Caki2 (cell line): ENCODE measurements around the gene MORN1. TPM values are rescaled to one million over a fixed set of nuclear protein-coding genes. Genes with fewer than 3 reads are reported as not detected.

Experiments used
- DNase-seq: peaks from one replicate; pipeline ENCODE4 v3.0.0-alpha.2; 2015; ENCODE audit warnings: low read depth
- in situ Hi-C: cut with HindIII; loops from 2 replicates; pipeline ENCODE4 v1.10.0; 2016; ENCODE audit warnings: low sequenced_read_pairs, low pct_unique_long_range_greater_than_20kb, mixed read lengths
- total RNA-seq: library from RNA; depleted of rRNA; stranded (reverse); fragments of >200 nt; shearing (Covaris generic); gene quantifications from 2 replicates; pipeline ENCODE4 v1.2.3, GENCODE V29; 2014; ENCODE audit warnings: low replicate concordance

MORN1 gene
- total RNA-seq, 1 experiment from 2014 or later: 20.3 TPM

DNA sequence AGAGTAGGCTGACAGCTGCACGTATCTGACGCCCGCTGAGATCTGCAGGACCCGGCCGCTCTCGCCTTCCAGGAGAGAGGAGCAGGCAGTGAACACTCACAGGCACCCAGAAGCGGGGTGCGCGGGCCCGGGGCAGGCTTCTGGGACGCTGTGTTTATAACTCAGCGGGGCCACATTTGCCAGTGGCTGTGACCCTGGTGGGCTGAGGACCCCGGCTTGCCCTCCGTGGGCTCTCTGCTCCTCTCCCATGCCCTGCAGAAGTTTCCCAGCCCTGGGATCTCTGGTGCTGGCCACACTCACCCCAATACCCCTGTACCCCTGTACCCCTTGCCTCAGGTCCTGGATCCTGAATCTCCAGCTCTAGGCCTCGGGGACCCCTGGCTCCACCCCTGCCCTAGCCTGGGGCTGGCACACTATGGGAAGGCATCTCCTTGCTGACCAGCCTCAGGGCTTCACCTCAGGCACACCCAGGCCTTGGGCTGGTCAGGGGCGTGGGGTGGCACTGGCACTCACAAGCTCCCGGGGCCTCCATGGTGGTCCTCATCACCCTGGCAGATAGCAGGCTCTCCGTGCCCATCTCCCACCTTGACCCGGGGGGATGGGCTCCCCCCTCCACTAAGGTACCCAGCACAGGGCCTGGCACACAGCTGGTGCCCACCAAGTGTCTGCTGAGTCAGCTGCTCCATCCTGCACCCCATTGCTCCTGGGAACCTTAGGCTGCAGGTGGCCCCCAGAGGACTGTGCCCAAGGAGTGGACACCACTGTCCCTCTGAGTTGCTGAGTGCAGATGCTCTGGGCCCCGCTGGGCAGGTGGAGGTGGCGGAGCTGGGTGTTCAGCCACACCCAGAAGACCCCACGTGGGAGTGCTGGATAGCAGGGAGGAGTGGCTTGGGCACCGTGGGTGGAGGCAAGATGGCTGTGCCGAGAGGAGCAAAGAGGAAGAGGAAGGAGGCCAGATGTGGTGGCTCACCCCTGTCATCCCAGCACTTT, 32.4 kb downstream of the MORN1 start:
- no peak for DNase-seq
- in situ Hi-C loops: no loop called here

DNA sequence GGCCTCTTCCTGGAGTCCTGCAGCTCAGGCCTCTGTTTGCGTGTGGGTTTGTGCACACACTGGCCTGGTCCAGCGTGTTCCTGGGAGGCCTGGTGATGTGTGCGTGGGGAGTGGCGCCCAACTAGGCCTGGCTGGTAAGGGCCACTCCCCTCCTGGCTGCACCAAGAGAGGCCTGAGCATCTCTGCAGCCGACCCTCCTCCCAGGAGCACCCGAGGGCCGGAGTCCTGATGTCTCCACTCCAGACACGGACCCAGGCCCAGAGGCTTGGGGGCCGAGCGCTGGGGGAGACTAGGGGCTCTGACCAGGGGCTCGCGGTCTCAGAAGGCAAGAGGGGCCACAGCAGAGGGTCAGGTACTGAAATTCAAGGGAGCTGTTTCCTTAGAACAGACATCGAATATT, 33.3 kb downstream of the MORN1 start:
- in situ Hi-C loops: no loop called here
- DNase-seq: no peak

DNA sequence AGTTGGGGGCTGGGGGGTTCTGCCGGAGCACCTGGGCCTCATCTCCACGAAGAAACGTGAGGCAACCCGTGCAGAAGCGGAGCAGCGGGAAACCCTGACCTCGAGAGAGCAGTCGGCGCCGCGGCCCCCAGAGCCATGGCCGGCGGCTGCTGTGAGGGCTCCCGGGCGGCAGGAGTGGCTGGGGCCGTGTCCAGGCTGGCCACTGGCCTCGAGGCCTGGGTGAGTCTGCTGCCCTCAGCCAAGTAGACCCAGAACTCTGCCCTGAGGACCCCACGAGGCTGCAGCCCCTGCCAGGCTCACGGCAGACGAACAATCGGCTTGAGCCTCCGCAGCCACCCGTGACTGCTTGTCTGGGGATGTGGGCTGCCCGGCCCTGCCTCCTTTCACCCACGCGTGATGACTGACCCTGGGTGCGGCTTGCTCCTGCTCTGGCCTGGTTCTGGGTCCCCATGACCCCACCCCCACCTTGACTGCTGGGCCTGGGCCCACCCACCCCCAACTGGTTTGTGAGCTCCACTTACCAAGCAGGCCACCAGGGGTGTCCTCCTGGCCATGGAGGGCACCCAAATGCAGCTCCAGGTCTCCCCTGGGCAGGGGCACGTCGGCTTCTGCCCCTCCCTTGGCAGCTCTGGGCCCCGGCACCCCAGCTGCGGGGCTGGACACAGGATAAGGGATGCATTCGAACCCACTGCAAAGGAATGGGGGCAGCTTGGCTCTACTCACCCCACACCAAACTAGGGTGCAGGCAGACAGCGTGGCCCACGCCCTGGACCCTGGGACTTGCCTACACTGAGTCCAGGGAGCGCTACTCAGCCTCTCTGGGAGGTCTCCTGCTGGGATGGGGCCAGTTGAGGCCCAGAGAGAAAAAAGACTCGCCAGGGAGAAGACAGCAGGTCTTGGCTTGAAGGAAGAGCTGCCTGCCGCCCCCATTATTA, 34.2 kb downstream of the MORN1 start:
- in situ Hi-C loops: no loop called here

DNA sequence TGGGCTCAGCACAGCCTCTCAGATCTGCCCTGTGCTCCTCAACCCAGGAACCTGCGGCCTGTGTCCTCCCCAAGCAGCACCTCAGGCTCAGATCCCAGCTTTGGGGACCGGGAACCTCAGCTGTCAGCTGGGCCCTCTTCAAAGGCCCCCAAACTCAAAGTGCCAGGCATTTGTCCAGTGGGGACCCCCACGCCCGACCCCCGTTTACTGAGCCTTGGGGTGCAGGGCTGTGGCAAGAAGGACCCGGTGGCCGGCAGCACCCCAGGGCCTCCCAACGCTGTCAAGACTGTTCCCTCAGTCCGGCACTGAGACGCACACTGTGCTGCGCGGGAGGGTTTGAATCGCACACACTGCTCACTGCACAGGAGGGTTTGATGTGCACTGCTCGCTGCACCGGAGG, 35.0 kb downstream of the MORN1 start:
- no peak for DNase-seq
- in situ Hi-C loops: no loop called here

More for the DNA sequence above, 34.2 kb downstream of the MORN1 start:
- DNase-seq: no peak

DNA sequence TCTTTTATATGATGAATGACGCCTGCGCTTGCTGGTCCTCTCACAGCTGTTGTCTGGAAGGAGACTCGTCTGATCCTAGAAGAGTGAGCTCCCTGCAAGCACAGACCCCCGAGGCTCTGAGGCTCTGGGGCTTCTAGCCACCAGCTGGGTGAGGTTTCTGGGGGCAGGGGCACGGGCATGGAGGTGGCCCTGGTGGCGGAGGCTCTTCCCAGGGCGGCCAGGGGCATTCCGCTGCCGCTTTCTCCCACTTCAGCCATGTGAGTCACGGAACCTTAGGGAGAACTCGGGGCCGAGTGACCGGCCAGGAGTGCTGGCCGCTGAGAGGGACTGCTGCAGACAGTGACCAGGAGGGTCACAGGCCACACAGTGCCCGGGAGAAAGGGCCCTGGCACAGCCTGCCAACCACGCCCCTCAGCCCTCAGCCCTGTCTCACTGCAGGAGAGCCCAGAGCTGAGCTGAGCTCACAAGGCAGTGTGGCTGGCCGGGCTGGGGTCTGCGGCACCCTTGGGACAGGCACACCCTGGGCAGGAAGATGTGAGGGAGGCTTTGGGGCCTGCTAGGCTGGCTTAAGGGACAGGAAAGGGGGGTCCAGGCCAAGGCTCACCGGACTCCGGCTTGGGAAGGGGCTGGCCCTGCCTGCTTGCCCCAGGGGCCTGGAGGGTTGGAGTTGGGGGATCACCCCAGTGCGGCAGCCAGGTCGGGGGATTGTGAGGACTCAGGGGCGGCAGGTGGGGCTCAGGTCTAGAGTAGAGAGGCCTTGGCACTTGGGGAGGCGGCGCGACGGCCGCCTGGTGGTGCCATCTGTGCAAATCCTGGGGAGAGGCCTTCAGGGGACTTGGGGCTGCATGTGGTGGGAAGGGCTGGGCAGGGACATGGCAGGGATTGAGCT, 35.7 kb downstream of the MORN1 start:
- in situ Hi-C loops: no loop called here
- no peak for DNase-seq

DNA sequence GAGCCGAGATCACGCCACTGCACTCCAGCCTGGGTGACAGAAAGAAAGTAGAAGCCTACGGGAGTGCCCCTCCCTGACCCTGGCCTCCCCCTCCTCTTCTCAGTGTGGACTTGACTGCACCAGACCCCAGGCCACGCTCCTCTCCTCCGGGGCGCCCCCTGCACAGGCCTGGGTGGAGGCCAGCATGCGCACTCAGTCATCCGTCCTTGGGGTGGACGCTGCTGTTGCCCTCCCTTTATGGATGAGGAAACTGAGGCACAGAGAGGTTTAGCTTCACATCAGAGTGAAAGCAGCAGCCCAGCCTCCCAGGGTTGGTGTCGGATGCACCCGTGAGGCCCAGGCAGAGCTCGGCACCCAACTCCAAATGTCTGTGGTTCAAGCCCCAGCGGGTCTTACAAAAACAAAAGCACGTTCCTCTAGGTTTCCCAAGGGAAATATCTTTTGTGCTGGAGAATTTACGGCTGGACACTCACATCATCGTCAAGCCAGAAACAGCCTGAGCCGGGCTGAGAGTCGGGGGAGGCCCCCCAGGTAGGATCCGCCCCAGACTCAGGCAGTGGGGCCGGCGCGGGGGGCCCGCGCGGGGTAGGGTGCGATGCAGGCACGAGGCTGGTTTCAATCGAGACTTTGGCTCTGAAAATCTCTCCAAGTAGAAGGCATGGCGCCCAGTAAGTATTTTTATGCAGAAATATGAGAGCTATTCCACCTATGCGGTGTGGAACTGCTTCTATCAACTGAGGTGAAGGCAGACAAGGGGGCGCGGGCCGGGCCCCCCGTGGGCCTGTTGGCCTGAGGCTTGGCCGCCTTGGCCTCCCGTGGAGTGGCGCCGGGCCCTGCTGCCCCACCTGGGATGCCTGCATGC, 36.6 kb downstream of the MORN1 start:
- no peak for DNase-seq

DNA sequence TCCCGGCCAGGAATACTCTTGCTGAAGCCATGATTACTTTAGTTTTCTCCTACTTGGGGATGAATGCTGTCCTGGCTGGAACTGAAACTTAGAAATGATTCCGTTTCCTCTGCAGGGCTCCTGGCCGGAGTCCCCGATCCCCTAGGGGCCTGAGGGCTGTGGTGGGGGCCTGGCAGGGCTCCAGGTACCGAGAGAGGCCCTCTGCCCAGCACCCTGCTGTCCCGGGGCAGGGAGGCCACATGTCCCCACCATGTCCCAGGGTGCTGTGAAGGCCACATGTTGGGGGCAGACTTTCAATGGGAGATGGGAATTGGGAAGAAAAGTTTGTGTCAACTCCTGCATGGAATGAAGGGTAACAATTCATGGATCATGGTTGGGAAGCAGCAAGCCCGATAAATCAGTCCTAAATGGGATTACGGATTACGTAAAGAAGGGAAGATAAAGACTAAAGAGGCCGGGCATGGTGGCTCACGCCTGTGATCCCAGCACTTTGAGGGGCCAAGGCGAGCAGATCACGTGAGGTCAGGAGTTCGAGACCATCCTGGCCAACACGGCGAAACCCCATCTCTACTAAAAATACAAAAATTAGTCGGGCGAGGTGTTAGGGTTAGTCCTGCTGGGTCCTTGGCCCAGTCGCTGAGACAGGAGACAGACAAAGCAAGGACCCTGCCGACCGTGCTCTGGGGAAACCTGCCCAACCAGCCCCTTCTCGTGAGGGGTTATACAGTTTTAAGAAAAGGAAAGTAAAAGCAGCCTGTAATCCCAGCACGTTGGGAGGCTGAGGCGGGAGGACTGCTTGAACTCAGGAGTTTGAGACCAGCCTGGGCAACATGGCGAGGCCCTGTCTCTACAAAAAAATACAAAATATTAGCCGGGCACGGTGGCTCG, 37.6 kb downstream of the MORN1 start:
- in situ Hi-C loops: no loop called here
- DNase-seq: no peak

More for the DNA sequence above, 36.6 kb downstream of the MORN1 start:
- in situ Hi-C loops: no loop called here

DNA sequence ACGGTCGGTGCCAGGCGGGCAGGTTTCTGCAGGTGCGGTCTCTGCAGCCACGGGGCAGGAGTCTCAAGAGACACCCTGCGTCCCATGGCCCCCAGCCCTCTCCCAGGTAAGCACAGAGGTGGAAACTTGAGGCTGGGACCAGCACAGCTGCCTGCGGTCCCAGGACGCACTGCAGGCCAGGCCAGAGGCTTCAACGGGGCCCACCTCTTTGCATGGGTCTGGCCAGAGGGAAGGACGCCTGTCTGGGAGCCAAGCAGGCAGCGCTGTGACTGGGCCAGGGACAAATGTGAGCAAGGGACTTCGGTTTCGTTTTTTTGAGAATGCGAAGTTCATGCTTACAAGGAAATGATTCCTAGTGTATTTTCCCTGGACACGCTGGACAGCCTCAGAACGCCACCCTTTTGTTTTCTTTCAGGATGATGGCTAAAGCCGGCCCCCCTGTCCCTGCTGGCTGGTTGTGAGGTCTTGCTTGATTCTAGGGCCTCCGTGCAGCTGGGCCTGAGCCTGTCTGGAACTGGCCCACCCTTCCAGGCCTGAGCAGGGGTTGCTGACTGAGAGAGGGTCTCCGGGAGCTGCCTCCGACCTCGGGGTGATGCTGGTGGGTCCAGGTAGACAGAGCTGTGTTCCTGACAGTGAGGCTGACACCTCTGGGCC, 38.3 kb downstream of the MORN1 start:
- no peak for DNase-seq
- in situ Hi-C loops: no loop called here

DNA sequence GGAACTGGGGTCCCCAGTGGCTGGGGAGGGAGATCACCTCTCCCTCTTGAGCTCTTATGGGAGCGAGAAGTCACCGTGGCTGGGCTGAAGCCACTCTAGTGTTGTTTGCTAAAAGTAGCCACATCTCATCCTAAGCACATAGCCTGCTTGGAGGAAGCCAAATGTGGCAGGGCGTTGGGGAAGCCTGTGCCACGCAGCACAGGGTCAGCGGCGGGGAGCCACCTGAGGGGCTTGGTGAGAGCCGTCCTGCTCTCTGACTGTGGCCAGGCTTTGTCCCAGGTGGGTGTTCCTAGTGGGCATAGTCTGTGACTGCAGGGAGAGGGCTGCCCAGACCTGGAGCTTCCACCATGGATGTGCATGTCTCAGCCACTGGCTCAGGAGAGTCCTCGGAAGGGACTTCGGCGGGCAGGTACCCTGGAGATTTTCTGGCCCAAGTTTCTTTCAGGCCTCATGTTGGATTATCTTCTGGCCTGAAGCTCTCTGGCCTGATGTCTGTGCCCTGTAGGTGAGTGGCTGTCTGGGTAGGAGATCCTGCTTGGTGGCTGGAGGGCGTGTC, 38.9 kb downstream of the MORN1 start:
- in situ Hi-C loops: no loop called here
- no peak for DNase-seq

DNA sequence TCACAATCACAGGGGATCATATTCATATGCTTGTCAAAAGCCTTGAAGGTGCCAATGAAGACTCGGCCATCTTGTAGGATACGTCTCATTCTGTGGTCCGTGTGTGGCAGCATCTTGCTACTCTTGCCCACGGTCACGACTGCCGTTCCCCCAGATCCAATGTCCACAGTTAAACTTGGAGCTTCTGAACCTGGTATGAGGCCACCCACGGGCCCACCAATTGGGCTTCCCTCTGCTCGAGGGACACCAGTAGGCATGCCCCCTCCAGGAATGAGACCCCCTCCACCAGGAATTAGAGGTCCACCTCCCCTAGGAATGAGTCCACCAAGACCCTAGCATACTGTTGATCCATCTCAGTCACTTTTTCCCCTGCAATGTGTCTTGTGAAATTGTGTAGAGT, 39.6 kb downstream of the MORN1 start:
- in situ Hi-C loops: no loop called here
- no peak for DNase-seq

DNA sequence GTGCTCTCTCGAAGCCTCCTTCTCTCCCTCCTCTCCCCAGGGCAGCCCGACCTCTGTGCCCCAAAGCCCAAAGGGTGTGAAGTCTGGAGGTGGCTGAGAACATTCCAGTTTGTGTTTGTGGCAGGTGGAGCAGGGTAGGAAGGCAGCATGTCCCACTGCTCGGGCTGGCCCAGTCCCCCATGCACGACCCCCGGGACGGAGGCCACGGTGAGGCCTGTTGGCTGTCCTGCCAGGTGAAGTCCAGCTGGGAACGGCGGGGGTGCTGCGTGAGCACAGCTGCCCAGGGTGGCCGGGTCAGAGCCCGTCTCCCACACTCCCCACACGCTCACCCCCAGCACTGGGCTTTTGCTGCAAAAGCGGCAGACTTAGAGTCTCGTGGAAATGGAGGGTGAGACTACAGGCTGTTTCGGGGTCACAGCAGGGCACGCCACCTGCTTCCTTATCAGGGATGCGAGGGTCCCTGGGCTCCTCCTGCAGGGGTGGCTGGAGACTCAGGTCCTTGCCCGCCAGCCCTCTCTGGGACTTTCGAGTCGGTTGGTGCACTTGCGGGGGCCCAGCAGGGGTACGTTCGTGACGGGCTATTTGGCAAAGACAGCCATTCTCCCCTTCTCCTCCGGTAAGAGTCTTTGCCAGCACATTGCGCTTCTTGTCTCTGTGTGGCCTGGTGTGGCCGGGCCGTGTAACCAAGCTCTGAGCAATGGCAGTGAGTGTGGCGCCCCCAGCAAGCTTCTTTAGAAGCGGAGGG, 40.3 kb downstream of the MORN1 start:
- in situ Hi-C loops: no loop called here
- no peak for DNase-seq

DNA sequence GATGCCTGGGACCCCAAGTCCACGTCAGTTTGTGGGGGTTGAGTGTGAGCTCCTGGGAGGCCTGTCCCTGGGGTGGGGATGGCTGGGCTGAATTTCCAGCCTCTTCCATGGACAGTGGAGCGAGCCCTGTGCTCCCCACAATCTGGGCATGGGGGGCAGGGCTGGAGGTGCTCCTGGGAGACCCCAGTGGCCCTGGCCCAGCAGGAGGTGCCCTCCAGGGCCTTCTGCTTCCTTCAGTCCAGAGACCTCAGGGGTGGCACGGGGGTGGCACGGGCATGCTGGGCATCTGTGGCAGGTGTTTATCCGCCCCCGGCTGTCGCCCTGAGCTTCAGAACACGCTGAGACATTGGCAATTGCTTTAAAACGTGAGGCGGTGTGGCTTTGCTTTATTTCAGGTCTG, 40.9 kb downstream of the MORN1 start:
- DNase-seq: no peak
- in situ Hi-C loops: no loop called here

DNA sequence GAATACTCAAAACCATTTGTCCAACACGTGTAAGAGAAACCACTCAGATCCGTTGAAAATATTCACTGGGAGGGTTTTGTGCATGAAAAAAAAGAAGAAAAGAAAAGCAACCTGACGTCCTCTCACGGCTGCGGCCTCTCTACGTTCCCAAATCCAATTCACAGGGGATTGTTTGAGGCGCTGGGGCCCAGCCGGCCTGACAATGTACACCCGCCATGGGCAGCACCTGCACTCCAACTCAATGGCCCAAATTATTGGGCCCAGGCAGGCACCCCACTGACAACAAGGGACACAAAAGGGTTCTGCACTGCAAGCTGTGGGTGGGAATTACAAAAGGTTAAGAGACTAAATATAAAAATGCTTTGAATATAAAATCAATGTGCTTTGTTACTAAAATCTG, 41.5 kb downstream of the MORN1 start:
- in situ Hi-C loops: no loop called here
- no peak for DNase-seq

DNA sequence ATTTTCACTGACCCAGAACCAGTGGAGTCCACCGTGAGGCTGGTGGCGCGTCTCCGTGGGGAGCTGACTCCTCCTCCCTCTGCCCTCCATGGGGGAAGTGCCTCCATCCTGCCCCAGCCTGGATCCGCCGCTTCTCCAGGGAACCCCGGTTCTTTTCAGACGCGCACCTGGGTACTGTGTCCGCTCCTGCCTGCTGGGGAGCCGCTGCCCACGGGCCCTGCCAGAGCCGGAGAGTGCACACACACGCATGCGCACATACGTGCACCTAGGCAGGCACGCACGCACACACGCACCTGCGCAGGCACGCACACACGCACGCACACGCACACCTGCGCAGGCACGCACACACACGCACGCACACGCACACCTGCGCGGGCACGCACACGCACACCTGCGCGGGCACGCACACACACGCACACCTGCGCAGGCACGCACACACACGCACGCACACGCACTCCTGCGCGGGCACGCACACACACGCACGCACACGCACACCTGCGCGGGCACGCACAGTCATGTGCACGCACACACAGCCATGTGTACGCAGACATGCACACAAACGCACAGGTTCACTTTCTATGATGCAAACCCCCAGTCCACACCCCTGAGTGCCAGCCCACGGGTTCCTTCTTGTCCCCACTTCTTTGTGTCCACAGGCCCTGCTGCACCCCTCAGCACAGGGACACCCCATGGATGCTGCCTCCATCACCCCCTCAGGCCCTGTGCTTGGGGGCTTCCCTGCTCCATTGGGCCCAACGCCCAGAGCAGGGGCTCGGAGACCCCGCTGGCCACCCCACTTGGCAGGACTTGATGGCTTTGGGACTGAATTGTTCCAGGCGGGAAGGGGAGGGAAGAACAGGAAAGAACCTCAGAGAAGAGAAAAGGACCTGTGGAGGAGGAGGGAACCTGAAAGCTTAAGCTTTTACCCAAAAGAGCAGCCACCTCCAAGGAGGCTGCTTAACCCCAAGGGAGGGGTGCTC, 42.7 kb downstream of the MORN1 start:
- in situ Hi-C loops: no loop called here
- DNase-seq: no peak
